Memory B cell (primary cell): ENCODE measurements around the gene ITGB5.

Experiments
- ATAC-seq: fragments of 150-1000 bp; cut with Tn5 transposase; 2 replicates; pipeline ENCODE4 v1.10.0; 2021; ENCODE audit warnings: low read depth, mild to moderate bottlenecking, moderate library complexity
- DNase-seq, 2 donors: peaks; one replicate each; pipeline ENCODE4 v3.0.0; 2022; ENCODE audit warnings: low spot score in 2 of 2
- H3K27ac Mint-ChIP-seq: one replicate; pipeline ENCODE4 v1.8.0; 2022; ENCODE audit warnings: mild to moderate bottlenecking, moderate library complexity, mixed read lengths
- H3K27me3 Mint-ChIP-seq: one replicate; pipeline ENCODE4 v1.8.0; 2022; ENCODE audit warnings: mixed read lengths
- H3K36me3 Mint-ChIP-seq: one replicate; pipeline ENCODE4 v1.8.0; 2022; ENCODE audit warnings: mild to moderate bottlenecking, mixed read lengths
- H3K4me1 Mint-ChIP-seq: one replicate; pipeline ENCODE4 v1.8.0; 2022; ENCODE audit warnings: mixed read lengths
- H3K4me3 Mint-ChIP-seq: one replicate; pipeline ENCODE4 v1.8.0; 2022; ENCODE audit warnings: mild to moderate bottlenecking, moderate library complexity, mixed read lengths
- H3K9me3 Mint-ChIP-seq: one replicate; pipeline ENCODE4 v1.8.0; 2022; ENCODE audit warnings: mixed read lengths

Gene ITGB5

GRCh38 chr3:124915254-124915653 is 28.1 kb upstream of the ITGB5 start:
- Mint-ChIP-seq H3K9me3 (no peaks in the 10 kb centered on the region), H3K4me3 (no peak overlapping the region), H3K27ac (no peak overlapping the region), H3K27me3 (peaks cover 12% of the 10 kb centered on the region), H3K36me3 (no peaks in the 10 kb centered on the region), H3K4me1 (no peaks in the 10 kb centered on the region)
- no peak for DNase-seq
- ATAC-seq = no peak

- Mint-ChIP-seq H3K4me3 (no peak overlapping the region), H3K9me3 (no peaks in the 10 kb centered on the region), H3K27ac (no peak overlapping the region), H3K4me1 (no peaks in the 10 kb centered on the region), H3K27me3 (peaks cover 13% of the 10 kb centered on the region), H3K36me3 (no peaks in the 10 kb centered on the region)
- no peak for ATAC-seq
- DNase-seq = no peak
Observed at GRCh38 chr3:124907957-124908356, 20.8 kb upstream of the ITGB5 start.

DNA sequence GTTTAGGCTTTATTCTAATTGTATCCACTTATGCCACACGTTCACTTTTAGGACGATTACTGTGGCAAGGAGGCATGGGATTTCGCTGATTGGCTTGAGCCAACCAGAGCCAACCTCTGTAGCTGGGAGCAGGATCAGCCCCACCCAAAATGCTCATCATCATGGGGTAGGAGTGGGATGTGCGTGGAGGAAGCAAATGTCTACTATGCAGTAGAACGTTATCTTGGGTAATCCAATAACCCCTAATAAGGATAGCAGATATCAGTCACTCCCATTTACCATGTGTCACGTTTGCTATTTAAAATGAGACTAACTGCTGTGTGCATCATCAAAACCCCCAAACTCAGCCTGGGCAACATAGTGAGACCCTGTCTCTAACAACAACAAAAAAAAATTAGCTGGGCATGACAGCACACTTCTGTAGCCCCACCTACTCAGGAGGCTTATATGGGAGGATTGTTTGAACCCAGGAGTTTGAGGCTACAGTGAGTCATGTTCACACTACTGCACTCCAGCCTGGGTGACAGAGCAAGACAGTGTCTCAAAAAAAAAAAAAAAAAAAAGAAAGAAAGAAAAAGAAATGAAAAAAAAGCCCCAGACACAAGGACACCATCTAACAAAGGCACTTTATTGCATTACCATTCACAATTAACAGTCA is 17.8 kb upstream of the ITGB5 start:
- peaks cover 12% of the 10 kb centered on the region for H3K27me3 Mint-ChIP-seq
- no peak for ATAC-seq
- no peak overlapping the region for H3K27ac Mint-ChIP-seq
- no peak for DNase-seq
- no peak overlapping the region for H3K4me3 Mint-ChIP-seq
- H3K9me3 Mint-ChIP-seq = no peaks in the 10 kb centered on the region
- H3K36me3 Mint-ChIP-seq = no peaks in the 10 kb centered on the region
- H3K4me1 Mint-ChIP-seq = peaks cover 3% of the 10 kb centered on the region

GRCh38 chr3:124903896-124904834 is 17.0 kb upstream of the ITGB5 start:
- no peak for ATAC-seq
- no peaks in the 10 kb centered on the region for H3K36me3 Mint-ChIP-seq
- H3K27me3 Mint-ChIP-seq = peaks cover 12% of the 10 kb centered on the region
- no peaks in the 10 kb centered on the region for H3K9me3 Mint-ChIP-seq
- no peak overlapping the region for H3K4me3 Mint-ChIP-seq
- DNase-seq = no peak
- H3K27ac Mint-ChIP-seq = no peak overlapping the region
- peaks cover 3% of the 10 kb centered on the region for H3K4me1 Mint-ChIP-seq

DNA sequence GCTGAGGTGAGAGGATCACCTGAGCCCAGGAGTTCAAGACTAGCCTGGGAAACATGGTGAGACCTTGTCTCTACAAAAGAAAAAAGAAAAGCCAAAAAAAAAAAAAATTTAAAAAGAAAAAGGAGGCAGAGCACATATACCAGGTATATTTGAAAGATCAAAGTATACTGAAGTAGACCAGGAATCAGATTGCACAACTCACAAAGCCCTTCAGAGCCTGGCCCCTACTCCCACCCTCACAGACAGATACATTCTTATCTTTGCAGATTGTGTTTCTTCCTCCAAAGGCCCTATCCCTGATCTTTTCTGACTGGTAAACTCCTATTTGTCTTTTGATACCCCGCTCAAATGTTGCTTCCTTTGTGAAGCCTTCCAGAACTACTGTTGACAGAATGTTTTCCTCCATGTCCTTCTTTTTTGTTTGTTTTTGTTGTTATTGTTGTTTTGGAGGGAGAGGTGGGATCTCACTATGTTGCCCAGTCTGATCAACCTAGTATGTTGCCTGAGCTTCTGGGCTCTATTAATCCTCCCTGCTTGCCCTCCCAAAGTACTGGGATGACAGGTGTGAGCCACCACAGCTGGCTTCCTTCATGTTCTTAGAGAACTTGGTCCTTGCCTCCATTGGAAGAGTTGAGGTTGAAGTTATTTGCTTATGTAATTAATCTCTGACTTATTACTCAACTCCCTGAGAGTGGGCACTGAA is 9.8 kb upstream of the ITGB5 start:
- H3K27ac Mint-ChIP-seq = no peak overlapping the region
- no peak overlapping the region for H3K4me3 Mint-ChIP-seq
- no peak for DNase-seq
- peaks cover 3% of the 10 kb centered on the region for H3K27me3 Mint-ChIP-seq
- H3K36me3 Mint-ChIP-seq = no peaks in the 10 kb centered on the region
- peaks cover 3% of the 10 kb centered on the region for H3K4me1 Mint-ChIP-seq
- no peaks in the 10 kb centered on the region for H3K9me3 Mint-ChIP-seq
- no peak for ATAC-seq

DNA sequence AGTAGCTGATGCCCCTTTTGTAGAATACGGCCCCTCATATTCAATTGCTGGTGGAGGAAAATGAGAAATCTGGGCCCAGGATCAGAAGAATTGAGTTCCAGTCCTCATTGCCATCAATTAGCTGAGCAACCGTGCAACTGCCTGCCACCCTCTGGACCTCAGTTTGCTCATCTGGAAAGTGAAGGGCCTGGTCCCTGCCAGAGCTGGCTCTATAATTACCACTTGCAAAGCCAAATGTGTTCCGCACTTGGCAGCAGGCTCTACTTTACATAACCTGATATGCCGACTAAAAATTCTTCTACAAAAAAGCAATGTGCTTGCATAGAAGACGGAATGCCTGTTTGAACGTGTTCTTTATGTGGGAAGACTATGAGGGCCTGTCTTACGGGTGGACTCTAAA is 8.6 kb upstream of the ITGB5 start:
- no peaks in the 10 kb centered on the region for H3K36me3 Mint-ChIP-seq
- H3K27ac Mint-ChIP-seq = no peak overlapping the region
- peaks cover under 1% of the 10 kb centered on the region for H3K4me1 Mint-ChIP-seq
- DNase-seq (no peak), ATAC-seq (no peak)
- H3K4me3 Mint-ChIP-seq = no peak overlapping the region
- no peaks in the 10 kb centered on the region for H3K9me3 Mint-ChIP-seq
- H3K27me3 Mint-ChIP-seq = peaks cover 4% of the 10 kb centered on the region

DNA sequence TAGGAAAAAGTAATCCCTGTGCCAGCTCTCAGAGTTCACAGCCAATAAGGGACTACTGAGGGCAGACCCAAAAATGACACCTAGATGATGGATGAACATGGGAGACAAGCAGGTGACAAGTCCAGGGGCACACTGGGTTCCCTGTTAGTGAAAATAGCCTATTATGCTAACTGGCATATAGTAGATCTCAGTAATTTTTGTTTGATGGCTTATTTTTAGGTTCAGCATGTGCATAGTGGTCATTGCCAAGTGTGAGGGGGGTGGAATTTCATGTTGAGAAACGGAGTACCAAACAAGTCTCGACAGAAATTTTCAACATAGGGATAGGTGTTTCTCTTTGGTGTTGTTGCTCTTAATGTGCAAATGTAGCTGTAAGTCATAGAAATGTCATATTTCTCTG is 6.4 kb upstream of the ITGB5 start:
- Mint-ChIP-seq H3K4me3 (no peak overlapping the region), H3K36me3 (no peaks in the 10 kb centered on the region), H3K9me3 (no peaks in the 10 kb centered on the region), H3K27ac (no peak overlapping the region), H3K27me3 (peaks cover 13% of the 10 kb centered on the region), H3K4me1 (no peaks in the 10 kb centered on the region)
- no peak for DNase-seq
- no peak for ATAC-seq

GRCh38 chr3:124890573-124891190 is 3.5 kb upstream of the ITGB5 start:
- Mint-ChIP-seq H3K4me1 (peaks cover 7% of the 10 kb centered on the region), H3K36me3 (no peaks in the 10 kb centered on the region), H3K27me3 (peaks cover 25% of the 10 kb centered on the region), H3K9me3 (no peaks in the 10 kb centered on the region), H3K27ac (no peak overlapping the region), H3K4me3 (no peak overlapping the region)
- DNase-seq (no peak), ATAC-seq (no peak)

GRCh38 chr3:124888482-124889441 is 1.6 kb upstream of the ITGB5 start:
- peaks cover 8% of the 10 kb centered on the region for H3K4me1 Mint-ChIP-seq
- no peaks in the 10 kb centered on the region for H3K36me3 Mint-ChIP-seq
- H3K4me3 Mint-ChIP-seq = peak overlapping the region; percentile 83
- H3K27me3 Mint-ChIP-seq = peaks cover 26% of the 10 kb centered on the region
- ATAC-seq = no peak
- DNase-seq = no peak
- H3K9me3 Mint-ChIP-seq = no peaks in the 10 kb centered on the region
- no peak overlapping the region for H3K27ac Mint-ChIP-seq

DNA sequence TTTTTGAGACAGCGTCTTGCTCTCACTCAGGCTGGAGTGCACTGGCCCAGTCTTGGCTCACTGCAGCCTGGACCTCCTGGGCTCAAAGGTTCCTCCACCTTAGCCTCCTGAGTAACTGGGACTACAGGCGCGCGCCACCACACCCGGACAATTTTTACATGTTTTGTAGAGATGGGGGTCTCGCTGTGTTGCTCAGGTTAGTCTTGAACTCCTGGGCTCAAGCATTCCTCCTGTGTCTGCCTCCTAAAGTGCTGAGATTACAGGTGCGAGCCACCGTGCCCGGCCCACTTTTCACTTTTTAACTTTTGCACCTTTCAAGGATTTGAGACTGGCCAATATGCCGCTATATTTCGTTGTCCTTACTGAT is 750 bp upstream of the ITGB5 start:
- Mint-ChIP-seq H3K27ac (no peak overlapping the region), H3K4me3 (peak overlapping the region; percentile 83), H3K4me1 (peaks cover 8% of the 10 kb centered on the region), H3K36me3 (no peaks in the 10 kb centered on the region), H3K27me3 (peaks cover 28% of the 10 kb centered on the region), H3K9me3 (no peaks in the 10 kb centered on the region)
- DNase-seq (no peak), ATAC-seq (no peak)

DNA sequence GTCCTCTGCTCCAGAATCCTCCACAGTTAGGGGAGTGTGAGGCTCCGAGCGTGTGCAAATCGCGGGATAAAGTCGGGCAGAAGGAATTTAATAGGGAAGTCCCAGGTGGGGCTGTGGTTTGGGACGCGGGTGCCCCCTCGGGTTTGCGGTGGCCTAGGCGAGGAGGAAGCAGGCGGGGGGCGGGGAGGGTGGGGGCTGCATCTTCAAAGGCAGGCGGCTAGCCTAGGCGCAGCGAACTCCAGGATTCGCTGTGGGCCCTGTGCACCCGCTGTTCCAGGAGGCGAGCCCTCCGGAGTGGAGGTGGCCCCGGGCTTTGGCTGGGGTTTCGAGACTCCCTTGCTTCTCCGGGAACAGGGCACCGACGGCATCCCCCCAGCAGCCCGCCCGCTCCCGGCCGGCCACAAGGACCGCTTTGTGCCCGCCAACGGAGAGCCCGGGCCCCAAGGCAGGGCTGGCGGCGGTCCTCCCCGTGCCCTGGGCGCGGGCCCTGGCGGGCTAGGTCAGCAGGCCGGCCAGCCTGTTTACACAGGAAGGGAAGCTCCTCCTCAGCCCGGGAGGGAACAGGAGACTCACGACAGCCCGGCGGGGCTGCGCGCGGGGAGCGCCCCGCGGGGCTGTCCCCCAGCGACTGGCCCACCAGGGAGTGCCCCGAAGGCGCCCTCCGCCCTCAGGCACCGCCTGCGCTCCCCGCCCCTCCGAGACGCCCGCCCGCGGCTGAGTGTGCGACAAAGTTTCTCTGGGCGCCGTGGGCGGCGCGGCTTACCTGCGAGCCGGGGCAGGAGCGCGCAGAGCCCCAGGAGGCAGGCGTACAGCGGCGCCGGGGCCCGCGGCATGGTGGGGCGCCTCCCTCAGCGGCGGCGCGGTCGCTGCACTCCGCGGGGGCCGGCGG is 753 bp downstream of the ITGB5 start:
- peak overlapping the region; percentile 55 for H3K4me3 Mint-ChIP-seq
- H3K27me3 Mint-ChIP-seq = peaks cover 35% of the 10 kb centered on the region
- DNase-seq (peak in 1 of 2 donors; percentile 16), ATAC-seq (peak; percentile 62)
- H3K36me3 Mint-ChIP-seq = no peaks in the 10 kb centered on the region
- no peak overlapping the region for H3K27ac Mint-ChIP-seq
- peaks cover 8% of the 10 kb centered on the region for H3K4me1 Mint-ChIP-seq
- H3K9me3 Mint-ChIP-seq = no peaks in the 10 kb centered on the region

DNA sequence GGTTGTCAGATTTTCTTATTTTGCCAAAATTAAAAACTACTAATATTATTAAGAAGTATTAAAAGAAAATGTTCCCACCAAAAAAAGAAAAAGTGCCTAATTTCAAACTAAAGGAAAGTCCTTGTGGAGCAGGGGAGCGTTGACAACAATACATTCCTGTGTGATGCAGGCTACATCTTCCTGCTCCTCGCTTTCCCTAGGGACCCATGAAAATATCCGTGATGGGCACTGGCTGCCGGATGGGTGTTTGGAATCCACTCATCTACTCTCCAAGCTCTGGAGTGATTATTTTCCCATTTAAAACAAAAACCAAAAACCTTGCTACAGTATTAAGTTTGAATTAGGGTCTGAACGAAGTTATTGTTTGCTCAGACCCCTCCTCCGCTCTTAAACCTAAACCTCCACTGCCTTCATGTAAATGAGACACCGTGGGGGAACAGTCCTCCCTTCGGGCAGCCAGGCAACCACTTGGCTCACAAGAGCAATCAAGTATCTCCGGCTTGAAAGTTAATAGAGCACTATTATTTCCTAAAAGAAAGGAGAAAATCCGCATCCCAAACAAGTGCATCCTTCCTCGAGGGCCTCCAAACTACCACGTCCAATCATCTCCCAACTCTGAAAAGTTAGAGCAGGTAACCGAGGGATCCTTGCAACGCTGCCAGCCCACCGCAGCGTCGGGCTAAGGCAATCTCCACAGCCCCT is 1.5 kb downstream of the ITGB5 start:
- H3K27ac Mint-ChIP-seq = no peak overlapping the region
- DNase-seq (no peak), ATAC-seq (no peak)
- H3K4me3 Mint-ChIP-seq = peak overlapping the region; percentile 55
- H3K4me1 Mint-ChIP-seq = peaks cover 8% of the 10 kb centered on the region
- H3K36me3 Mint-ChIP-seq = no peaks in the 10 kb centered on the region
- H3K9me3 Mint-ChIP-seq = no peaks in the 10 kb centered on the region
- H3K27me3 Mint-ChIP-seq = peaks cover 32% of the 10 kb centered on the region
